Ectodermal cell (in vitro differentiated cells): ENCODE results near the gene TRAF4.

Experiments used
- H3K27ac ChIP-seq: 2 replicates; pipeline ENCODE4 v1.7.0; 2013; ENCODE audit warnings: mild to moderate bottlenecking, low read depth, low read length; ENCODE audit not compliant: insufficient read depth, poor library complexity, severe bottlenecking
- H3K27me3 ChIP-seq: 2 replicates; pipeline ENCODE4 v1.7.0; 2013; ENCODE audit warnings: mild to moderate bottlenecking, low read length; ENCODE audit not compliant: insufficient read depth, control insufficient read depth, poor library complexity, severe bottlenecking
- H3K36me3 ChIP-seq: one replicate; pipeline ENCODE4 v1.7.0; 2013; ENCODE audit warnings: low read length; ENCODE audit not compliant: control insufficient read depth, insufficient read depth
- H3K4me1 ChIP-seq: one replicate; pipeline ENCODE4 v1.7.0; 2013; ENCODE audit warnings: low read length; ENCODE audit not compliant: control insufficient read depth, insufficient read depth
- H3K4me3 ChIP-seq: 2 replicates; pipeline ENCODE4 v1.7.0; 2013; ENCODE audit warnings: low read depth, low read length, control low read depth; ENCODE audit not compliant: insufficient read depth
- H3K9me3 ChIP-seq: 2 replicates; pipeline ENCODE4 v1.7.0; 2013; ENCODE audit warnings: mild to moderate bottlenecking, low read length, moderate library complexity; ENCODE audit not compliant: control insufficient read depth
- WGBS, 2 experiments: methylation state at CpG; one replicate each; pipeline ENCODE4 v1.1.7; 2013; ENCODE audit warnings: missing lambda C conversion rate in 2 of 2; 5-methylcytosine and 5-hydroxymethylcytosine counted together

The TRAF4 gene

DNA sequence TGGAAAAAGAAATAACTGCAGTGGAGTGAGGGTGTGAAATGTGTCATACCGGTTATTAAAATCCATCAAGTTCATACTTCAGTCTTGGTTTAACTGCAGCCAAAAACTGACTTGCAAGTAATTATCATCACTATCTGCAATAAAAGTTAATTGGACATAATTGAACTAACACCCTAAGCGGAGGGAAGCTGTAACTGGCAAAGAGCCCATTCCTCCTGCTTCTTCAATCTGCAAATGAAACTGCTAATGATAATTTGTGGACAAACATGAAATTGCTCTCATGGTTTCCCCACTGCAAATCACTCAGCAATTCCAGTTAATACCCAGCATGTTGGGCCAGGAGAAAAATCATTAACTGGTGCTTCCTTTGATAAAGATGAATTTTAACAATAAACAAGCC, 52.3 kb downstream of the TRAF4 start:
- 96 to 100% methylated on average over 2 of the region's 2 CpGs for WGBS, 2 experiments
- H3K4me3 ChIP-seq, result no peak overlapping the region
- H3K36me3 ChIP-seq, result no peaks in the 10 kb centered on the region
- H3K4me1 ChIP-seq, result no peaks in the 10 kb centered on the region
- H3K9me3 ChIP-seq, result no peaks in the 10 kb centered on the region
- H3K27ac ChIP-seq, result no peak overlapping the region
- no peaks in the 10 kb centered on the region for H3K27me3 ChIP-seq
